Suppressor macrophage (primary cell): ENCODE results near the gene NET1.
"Not testable (repeated sequence)": the region's sequence is repeated elsewhere in the genome, so short reads cannot be mapped to it uniquely, and the experiment has no call there.

Source experiments
- DNase-seq, 4 experiments: peaks; one replicate each; pipeline ENCODE4 v3.0.0-alpha.2; 2020 to 2022
- total RNA-seq, 17 experiments: gene quantifications; one replicate each; lab custom pipeline; 2026; ENCODE audit warnings: mixed read lengths in 6 of 17, inconsistent platforms in 3 of 17; lab: John Stamatoyannopoulos, UW

Gene NET1, protein sequence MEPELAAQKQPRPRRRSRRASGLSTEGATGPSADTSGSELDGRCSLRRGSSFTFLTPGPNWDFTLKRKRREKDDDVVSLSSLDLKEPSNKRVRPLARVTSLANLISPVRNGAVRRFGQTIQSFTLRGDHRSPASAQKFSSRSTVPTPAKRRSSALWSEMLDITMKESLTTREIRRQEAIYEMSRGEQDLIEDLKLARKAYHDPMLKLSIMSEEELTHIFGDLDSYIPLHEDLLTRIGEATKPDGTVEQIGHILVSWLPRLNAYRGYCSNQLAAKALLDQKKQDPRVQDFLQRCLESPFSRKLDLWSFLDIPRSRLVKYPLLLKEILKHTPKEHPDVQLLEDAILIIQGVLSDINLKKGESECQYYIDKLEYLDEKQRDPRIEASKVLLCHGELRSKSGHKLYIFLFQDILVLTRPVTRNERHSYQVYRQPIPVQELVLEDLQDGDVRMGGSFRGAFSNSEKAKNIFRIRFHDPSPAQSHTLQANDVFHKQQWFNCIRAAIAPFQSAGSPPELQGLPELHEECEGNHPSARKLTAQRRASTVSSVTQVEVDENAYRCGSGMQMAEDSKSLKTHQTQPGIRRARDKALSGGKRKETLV
- total RNA-seq = 4.4 to 19.1 (median 8.2) reads per million in 17 experiments

DNA sequence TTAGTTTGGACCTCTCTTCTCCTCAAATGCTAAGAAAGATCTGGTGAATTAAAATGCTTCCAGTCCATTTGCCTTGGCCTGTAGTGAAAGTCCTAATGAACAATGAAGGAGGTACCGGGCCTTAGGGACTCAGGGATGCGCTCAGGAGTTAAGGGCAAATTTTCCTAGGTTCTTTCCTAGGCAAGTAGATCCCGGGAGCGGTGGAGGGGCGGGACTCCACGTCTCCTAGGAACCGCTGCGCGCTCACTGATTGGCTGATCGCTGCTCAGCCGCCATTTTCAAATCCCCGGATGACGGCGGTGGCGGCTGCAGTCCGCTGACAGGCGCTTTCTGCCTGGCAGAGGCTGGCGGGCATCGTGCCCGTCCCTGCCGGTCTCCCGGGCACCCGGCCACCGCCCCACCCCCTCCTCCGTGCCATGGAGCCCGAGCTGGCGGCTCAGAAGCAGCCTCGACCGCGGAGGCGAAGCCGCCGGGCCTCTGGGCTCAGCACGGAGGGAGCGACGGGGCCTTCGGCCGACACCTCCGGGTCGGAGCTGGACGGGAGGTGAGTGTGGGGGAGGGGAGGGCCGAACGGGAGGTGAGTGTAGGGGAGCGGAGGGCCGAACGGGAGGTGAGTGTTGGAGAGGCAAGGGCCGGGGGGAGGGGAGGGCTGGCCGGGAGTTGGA lies at the start of gene NET1:
Gene NET1, plus strand, starts transcription at position 281 of the 665 bp plus-strand sequence. Its CDS starts 136 bp downstream, at position 417.
- DNase-seq = peak; percentile 87 to 92 (median 88)

DNA sequence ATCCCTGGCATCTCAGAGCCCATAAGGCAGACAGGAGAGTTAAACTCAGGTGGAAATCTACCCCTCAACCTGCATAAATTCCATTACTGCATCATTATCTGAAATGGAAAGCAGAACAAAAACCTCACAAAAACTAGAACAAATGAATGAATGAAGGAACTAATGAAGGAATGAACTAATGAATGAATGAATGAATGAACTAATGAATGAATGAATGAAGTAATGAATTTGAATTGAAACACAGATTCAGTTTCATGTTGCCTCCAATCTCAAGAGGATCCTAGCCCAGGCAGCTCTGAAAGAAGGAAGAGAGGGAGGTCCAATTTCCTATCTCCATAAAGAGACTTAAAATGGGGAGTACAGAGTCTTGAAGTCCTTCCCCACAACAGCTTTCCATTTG lies 49.5 kb upstream of the NET1 start:
- DNase-seq = no peak

DNA sequence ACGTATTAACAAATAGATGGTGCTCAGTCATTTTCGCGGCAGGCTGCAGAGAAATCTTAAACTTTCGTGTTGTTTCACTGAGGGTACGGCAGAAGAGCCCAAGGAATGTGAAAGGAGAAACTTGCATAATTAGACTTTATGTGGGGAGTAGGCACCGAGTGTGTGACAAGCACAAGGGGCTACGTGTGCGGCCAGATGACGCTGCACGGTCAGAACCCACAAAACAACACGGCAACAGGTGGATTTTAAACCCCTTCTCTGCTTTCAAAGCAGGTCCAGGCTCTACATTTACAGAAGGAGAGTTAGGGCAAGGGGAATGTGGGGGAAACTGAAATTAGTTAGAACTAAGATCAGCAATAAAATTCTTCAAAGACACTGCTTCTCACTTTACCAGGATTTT lies 48.0 kb upstream of the NET1 start:
- no peak for DNase-seq

DNA sequence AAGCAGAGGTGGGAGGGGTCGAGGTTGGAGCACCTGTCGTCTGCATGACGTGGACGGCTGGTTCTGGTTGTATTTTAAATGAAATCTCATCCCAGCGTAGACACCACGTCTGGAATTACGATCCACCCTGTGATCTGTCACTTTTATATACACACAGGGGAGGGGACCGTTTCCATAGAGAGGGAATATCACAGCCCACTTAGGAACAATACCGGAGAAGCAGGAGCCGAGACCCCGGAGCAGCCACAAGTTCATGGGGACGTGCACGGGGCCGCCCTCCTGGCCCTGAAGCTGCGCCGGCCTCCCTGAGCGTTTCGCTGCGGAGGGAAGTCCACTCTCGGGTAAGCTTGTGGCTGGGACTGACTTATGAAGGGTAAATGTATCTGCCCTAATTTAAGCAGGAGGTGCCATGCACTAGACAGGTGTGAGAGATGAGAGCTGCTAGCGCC lies 47.4 kb upstream of the NET1 start, which contains the start of gene UCN3:
Gene UCN3, plus strand, starts transcription at position 77 of the 449 bp plus-strand sequence. CDS start 8,755 bp downstream, outside the sequence.
- no peak for DNase-seq

DNA sequence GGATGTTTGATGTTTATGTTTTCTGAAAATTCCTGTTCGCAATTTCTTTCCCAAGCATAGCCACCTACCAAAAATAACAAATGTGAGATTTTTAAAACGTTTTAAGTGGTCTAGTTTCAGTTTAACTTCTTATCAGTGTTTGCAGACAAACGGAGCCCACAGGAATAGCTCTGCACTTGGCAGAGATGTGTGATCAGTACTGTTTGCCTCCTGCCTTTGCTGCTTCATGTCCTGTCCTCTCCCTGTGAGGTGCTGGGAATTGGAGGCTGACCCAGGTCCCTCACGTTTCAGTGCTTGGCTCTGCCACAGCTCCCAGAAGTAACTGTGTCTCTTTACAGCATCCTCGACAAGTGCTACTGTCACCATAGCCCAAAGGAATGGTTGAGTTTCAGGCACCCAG lies 46.4 kb upstream of the NET1 start:
- no peak for DNase-seq

DNA sequence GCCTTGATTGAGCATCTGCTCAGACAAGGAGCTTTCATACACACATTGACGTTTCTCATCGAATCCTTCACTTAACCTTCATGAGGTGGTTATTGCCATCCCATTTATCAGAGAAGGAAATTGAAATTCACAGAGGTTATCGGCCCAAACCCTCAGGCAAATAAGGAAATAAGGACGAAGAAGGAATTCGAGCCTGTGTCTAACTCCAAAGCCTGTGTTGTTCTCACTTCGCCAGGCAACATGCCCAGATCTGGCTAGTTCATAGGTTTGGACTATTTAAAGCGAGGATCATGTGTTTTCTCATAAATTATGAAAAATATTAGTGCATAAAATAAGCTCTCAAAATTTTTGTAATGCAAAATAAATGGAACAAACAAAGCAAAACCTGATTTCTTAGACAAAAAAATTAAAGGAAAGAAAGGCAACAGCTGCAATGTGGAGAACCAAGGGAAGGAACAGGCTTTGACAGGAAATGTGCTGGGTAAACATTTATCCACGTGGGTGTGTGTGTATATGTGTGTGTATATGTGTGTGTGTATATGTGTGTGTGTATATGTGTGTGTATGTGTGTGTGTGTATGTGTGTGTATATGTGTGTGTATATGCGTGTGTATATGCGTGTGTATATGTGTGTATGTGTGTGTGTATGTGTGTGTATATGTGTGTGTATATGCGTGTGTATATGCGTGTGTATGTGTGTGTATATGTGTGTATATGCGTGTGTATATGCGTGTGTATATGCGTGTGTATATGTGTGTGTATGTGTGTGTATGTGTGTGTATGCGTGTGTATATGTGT lies 42.8 kb upstream of the NET1 start:
- no peak for DNase-seq

DNA sequence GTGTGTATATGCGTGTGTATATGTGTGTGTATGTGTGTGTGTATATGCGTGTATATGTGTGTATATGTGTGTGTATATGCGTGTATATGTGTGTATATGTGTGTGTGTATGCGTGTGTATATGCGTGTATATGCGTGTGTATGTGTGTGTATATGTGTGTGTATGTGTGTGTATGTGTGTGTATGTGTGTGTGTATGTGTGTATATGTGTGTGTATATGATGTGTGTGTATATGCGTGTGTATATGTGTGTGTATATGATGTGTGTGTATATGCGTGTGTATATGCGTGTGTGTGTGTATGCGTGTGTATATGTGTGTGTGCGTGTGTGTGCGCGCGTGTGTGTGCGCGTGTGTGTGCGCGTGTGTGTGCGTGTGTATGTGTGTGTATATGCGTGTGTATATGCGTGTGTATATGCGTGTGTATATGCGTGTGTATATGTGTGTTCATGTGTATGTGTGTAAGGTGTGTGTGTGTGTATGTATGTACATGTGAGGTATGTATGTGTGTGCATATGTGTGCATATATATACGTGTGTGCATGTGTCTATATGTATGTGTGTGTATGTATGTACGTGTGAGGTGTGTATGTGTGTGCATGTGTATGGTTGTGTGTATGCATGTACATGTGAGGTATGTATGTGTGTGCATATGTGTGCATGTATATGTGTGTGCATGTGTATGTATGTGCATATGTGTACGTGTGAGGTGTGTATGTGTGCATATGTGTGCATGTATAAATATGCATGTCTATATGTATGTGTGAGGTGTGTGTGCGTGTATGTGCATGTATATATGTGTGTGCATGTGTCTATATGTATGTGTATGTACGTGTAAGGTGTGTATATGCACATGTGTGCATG lies 41.6 kb upstream of the NET1 start:
- DNase-seq = no peak

DNA sequence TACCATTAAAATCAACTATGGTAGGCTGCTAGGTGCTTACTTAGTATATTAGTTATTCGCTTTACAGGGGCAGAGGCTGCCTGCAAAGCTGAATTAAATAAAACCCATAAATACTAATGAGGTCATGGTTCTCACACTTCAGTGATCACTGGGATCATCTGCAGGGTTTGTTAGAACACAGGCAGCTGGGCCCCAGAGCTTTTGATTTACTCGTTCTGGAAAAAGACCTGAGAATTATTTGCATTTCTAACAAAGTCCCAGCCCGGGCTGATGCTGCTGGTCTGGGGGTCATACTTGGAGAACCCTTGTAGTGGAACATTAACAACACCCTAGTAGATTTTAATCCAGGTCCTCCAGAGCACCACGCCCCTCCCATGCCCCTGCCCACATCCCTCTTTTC lies 39.0 kb upstream of the NET1 start:
- DNase-seq = no peak

DNA sequence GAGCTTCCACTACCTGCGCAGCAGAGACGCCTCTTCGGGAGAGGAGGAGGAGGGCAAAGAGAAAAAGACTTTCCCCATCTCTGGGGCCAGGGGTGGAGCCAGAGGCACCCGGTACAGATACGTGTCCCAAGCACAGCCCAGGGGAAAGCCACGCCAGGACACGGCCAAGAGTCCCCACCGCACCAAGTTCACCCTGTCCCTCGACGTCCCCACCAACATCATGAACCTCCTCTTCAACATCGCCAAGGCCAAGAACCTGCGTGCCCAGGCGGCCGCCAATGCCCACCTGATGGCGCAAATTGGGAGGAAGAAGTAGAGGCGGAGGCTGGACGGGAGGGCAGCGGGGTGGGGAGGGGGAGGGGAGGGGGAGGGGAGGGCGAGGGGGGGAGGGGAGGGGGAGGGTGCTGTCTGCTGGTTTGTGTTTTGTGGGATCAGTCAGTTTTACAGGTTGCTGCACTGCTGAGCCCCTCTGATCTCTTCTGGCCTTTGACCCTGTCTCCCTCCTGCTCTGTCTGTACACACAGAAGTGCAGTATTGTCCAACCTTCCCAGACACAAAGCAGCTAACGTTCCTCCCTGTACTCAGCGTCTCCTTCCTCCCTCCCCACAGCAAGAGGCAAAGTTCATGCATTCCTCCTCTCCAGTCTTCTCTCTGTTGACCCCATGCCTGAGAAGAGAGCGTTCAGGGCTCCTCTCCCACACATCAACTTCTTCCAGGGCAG lies 38.3 kb upstream of the NET1 start:
- no peak for DNase-seq

DNA sequence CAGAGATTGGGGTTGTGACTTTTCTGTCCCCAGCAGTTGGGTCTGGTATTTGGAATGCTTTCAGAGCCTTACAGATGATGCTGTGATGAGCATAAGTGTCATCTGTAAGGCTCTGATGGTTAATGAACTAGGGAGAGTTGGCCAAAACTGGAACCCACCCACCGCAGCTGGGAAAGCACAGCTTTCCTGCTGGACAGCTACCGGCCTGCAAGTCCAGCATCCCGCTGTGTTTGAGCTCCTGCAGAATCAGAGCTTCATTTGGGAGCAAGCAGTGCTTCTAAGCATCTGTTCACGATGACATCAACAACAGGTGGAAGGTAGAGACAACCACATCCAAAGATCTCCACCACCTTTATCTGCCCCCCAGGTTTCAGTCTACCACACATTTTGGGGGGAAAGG lies 35.9 kb upstream of the NET1 start:
- DNase-seq = no peak

DNA sequence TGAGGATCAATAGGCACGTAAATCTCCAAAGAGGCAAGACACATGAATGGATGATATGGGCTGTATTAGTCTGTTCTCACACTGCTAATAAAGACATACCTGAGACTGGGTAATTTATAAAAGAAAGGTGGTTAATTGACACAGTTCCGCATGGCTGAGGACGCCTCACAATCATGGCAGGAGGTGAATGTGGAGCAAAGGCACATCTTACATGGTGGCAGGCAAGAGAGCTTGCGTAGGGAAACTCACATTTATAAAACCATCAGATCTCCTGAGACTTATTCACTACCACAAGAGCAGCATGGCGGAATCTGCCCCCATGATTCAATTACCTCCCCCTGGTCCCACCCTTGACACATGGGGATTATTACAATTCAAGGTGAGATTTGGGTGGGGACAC lies 33.2 kb upstream of the NET1 start:
- DNase-seq = not testable (repeated sequence)

DNA sequence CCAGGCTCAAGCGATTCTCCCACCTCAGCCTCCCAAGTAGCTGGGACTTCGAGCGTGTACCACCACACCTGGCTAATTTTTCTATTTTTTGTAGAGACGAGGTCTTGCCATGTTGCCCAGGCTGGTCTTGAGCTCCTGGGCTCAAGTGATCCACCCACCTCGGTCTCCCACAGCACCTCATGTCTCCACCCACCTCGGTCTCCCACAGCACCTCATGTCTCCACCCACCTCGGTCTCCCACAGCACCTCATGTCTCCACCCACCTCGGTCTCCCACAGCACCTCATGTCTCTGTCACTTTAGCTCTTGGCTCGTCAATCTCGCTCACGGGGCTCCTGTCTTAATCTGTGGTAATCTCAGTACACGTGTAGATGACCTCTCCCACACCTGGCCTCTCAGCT lies 32.0 kb upstream of the NET1 start:
- not testable (repeated sequence) for DNase-seq

DNA sequence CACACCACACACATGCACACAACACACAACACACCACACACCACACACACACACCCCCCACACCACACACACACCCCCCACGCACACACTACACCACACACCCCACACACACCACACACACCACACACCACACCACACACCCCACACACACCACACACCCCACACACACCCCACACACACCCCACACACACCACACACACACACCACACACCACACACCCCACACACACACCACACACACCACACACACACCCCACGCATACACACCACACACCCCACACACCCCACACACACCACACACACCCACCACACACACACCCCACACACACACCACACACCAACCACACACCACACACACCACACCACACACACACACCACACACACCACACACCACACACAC lies 31.2 kb upstream of the NET1 start:
- no peak for DNase-seq

DNA sequence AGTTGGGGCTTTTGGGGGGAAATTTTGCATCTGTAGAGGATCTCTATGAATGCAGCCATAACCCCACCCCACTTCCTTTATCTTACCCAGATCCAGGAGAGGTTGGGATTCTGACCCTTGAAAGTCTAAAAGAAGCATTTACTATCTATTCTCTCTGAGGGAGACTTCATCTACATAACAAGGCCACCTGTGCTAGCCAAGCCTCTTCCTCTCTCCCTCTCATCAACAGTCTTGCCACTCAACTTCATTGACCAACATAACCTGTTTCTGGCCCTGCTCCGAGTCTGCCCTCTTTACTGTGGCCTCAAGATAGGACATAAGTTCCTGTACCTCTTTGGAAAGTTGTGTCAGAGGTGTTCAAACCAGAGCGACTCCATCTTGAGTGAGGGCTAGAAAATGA lies 27.1 kb upstream of the NET1 start:
- no peak for DNase-seq

DNA sequence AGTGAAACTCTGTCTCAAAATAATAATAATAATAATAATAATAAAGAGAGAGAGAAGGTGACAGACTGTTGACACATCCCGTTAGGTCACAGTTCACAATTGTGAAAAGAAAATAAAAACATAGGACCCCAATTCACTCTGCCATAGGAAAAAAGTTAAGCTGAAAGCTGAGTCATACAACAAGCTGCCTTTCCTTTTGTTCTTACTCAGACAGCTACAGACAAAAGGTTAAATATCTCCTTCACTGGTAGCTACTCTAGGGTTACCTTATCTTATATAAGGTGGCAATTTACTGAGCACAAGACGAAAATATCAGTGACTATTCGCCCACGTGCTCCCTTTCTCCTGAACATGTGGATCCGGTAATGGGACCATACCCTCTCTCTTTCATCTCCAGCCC lies 25.2 kb upstream of the NET1 start:
- DNase-seq = no peak

DNA sequence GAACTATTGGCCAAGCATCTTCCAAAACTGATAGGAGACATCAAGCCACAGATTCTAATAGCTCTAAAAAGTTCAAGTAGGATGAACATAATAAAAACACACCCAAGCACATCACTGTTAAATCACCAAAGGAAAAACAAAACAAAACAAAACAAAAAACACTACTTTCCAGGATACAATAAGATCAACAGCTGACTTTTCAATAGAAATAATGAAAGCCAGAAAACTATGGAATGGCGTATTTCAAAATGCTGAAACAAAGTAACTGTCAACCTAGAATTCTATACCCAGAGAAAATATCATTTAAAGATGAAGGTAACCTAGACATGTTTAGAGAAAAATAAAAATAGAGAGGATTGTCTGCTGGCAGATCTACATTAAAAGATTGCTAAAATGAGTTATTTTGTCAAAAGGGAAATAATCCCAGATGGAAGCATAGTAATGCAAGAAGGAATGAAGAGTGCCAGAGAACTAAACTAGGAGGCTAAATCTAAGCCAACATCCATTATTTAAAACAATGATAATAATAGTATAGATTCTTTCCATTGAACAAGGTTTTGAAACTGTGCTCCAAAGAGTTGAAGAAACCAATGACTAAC lies 21.7 kb upstream of the NET1 start:
- no peak for DNase-seq

DNA sequence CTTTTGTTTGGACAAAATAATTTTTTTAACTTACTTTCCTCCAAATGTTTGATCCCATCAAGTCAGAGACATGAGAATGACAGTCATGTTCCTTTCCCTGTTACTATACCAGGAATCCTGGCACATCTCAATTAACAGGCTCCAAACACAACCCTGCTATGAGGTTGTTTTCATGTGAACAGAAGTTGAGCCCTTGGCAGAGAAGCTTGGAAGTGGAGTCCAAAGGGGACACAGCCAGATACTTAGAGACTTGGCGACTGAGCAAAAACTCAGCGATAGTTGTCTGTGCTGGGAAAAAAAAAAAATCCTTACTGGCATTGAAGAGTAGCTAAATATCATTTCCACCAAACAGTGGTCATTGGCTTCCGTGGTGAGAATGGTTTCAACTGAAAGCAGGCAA lies 20.6 kb upstream of the NET1 start:
- no peak for DNase-seq

DNA sequence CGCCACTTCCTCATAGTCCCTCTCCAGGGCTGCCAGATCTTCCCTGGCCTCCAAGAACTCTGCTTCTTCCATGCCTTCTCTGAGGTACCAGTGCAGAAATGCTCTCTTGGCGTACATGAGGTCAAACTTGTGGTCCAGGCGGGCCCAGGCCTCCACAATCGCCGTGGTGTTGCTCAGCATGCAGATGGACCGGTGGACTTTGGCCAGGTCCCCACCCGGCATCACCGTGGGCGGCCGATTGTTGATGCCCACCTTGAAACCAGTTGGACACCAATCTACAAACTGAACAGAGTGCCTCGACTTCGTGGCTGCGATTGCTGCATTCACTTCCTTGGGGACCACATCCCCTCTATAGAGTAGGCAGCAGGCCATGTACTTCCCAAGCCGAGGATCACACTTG lies 18.8 kb upstream of the NET1 start:
- no peak for DNase-seq

DNA sequence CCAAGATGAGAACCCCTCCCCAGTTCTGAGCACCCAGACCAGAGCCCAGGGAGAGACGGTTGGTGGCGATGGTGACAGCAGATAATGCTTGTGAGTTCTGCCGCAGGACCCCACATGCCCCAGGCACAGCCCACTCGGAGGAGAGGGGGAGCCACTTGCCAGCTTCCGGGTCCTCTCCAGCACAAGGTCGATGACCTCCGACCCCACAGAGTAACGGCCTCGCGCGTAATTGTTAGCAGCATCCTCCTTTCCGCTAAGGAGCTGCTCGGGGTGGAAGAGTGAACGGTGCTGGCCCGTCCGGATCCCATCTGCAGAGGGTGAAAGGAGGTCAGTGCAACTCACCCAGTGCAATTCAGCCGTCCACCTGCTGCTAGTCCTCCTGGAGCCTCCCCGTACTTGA lies 17.2 kb upstream of the NET1 start:
- no peak for DNase-seq

DNA sequence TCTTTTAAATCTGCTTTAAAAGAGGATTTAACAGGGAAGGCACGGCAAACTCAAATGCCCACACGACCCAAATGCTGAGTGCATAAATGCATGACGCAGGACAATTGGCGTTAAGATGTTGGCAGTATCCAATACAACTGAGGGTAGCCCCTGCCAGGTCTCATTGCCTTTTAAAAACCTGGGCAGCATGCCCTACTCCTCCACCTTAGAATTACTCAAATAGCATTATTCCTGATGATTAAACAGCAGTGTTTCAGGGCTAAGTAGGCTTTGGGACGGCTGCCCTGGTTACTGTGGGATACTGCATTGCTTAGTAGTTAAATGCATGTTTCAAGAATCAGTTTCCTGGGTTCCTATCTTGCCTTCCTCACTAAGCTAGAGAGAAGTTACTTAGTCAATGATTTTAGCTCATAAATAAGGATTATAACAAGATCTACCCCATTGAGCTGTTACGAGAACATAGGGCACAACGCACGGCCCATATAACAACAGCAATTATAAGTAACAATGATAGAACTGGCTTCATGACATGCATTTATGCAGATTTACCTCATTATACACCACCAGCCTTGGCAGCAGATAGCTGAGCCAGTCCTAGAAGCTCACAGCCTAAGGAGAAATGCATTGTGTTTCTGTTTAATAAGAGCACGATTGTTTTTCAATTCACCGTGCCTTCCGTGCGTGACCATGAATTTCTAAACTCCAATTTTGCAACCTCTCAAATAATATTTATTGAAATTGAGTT lies 15.6 kb upstream of the NET1 start:
- DNase-seq = no peak
